Measurements from ENCODE around the gene ACSBG1. TPM values are rescaled to one million over a fixed set of nuclear protein-coding genes. Genes with fewer than 3 reads are reported as not detected.
"Not testable (repeated sequence)": the region's sequence is repeated elsewhere in the genome, so short reads cannot be mapped to it uniquely, and the experiment has no call there.

Gene ACSBG1
- total and polyA plus RNA-seq, 4 experiments from 2014 or later: not detected

DNA sequence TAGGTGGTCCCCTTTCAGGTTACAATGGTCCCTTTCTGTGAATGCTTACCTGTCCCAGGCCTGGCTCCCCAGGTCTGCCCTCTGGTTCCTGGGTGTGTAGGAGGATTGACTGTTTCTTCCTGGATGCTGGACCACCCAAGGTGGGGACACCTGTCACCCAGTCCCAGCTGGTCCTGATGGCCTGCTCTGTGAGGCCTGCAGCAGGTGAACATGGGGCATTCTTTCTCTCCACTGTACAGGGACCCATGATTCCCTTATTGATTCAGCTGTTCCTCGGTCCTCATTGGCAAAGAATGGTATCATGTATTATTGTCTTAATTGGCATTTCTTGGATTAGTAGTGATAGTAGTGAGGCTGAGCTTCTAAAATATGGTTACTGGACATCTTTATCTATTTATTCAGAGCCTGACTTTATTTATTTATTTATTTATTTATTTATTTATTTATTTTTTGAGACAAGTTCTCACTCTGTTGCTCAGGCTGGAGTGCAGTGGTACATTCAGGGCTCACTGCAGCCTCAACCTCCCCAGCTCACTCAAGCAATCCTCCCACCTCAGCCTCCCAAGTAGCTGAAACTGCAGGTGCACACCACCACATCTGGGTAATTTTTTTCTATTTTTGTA lies 21.2 kb upstream of the ACSBG1 start:
- H3K4me3 Mint-ChIP-seq: no peak overlapping the region
- Histone ChIP-seq H3K36me3 (ENCODE audit: insufficient read depth, low read length) (no peaks in the 10 kb centered on the region), H3K9me3 (ENCODE audit: control insufficient read depth in 1 of 2, low read length in 2 of 2) (no peaks in the 10 kb centered on the region), H3K27me3 (ENCODE audit: insufficient read depth, low read length) (no peaks in the 10 kb centered on the region), H3K27ac (ENCODE audit: low read depth, low read length) (no peak overlapping the region), H3K4me3 (ENCODE audit: low read length in 2 of 2) (no peak overlapping the region), H3K4me1 (ENCODE audit: insufficient read depth, low read length) (no peaks in the 10 kb centered on the region)
- H3K36me3 Mint-ChIP-seq: no peaks in the 10 kb centered on the region
- no peak overlapping the region for H3K27ac Mint-ChIP-seq
- no peak for DNase-seq
- H3K27me3 Mint-ChIP-seq: peaks cover 2 to 4% of the 10 kb centered on the region in 2 donors
- ChIA-PET CTCF (ENCODE audit: partially characterized antibody) (no interaction called here), POLR2A (ENCODE audit: partially characterized antibody) (no interaction called here)
- peaks cover 0 to 3% (median 0%) of the 10 kb centered on the region in 4 donors for H3K4me1 Mint-ChIP-seq
- intact Hi-C loops (cut with micrococcal nuclease): no loop called here
- H3K9me3 Mint-ChIP-seq: no peaks in the 10 kb centered on the region

DNA sequence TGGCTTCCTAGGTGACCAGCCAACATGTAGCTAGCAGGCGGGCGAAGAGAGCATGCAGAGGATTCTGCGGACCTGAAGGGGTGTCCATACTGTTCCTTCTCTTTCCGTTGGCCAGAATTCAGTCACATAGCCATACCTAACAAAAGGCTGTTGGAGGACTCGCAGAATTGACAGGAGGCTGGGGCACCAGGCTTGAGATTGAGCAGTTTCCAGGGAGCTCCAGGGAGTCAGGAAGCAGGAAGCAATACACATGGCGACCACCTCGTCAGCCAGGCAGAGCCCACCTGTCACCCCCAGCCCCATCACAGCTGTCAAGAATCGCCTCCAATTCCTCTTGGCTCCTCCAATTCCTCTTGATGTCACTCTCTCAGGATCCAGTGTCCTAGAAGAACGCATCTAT lies 16.8 kb upstream of the ACSBG1 start:
- no peak overlapping the region for H3K27ac Mint-ChIP-seq
- no peaks in the 10 kb centered on the region for H3K36me3 ChIP-seq (ENCODE audit: insufficient read depth, low read length)
- no peaks in the 10 kb centered on the region for H3K9me3 ChIP-seq (ENCODE audit: control insufficient read depth in 1 of 2, low read length in 2 of 2)
- no peak overlapping the region for H3K4me3 ChIP-seq (ENCODE audit: low read length in 2 of 2)
- H3K9me3 Mint-ChIP-seq: no peaks in the 10 kb centered on the region
- ChIA-PET CTCF (ENCODE audit: partially characterized antibody) (interaction anchor here (0.8 to 1.2 kb wide), 2 partner anchors 10 to 11 kb away, joined by 3 read pairs; no protein-coding TSS in a partner anchor), POLR2A (ENCODE audit: partially characterized antibody) (no interaction called here)
- peaks cover 0 to 3% (median 0%) of the 10 kb centered on the region in 4 donors for H3K4me1 Mint-ChIP-seq
- intact Hi-C loops (cut with micrococcal nuclease): no loop called here
- no peaks in the 10 kb centered on the region for H3K27me3 ChIP-seq (ENCODE audit: insufficient read depth, low read length)
- no peak overlapping the region for H3K4me3 Mint-ChIP-seq
- H3K36me3 Mint-ChIP-seq: no peaks in the 10 kb centered on the region
- peaks cover 2 to 4% of the 10 kb centered on the region in 2 donors for H3K27me3 Mint-ChIP-seq
- no peak overlapping the region for H3K27ac ChIP-seq (ENCODE audit: low read depth, low read length)
- H3K4me1 ChIP-seq (ENCODE audit: insufficient read depth, low read length): no peaks in the 10 kb centered on the region
- DNase-seq: no peak

DNA sequence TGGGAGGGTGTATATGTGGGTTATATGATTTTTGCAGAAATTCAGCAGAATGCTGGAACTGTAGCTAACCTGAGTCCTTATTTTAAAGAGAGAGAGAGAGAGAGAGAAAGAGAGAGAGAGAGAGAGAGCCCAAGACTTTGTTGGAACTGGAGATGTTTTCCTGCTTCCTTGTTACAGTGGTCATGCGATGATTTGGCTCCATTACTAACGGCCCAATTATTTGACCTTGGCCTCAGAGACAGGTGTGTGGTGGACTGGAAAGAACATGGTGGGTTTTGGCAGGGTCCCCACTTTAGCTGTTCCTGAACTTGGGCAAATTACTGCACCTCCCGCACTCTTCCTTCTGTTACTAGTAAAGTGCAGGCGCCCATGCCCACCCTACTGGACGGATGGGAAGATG lies 14.8 kb upstream of the ACSBG1 start:
- H3K4me1 Mint-ChIP-seq: peaks cover 0 to 3% (median 0%) of the 10 kb centered on the region in 4 donors
- CTCF ChIA-PET (ENCODE audit: partially characterized antibody): no interaction called here

DNA sequence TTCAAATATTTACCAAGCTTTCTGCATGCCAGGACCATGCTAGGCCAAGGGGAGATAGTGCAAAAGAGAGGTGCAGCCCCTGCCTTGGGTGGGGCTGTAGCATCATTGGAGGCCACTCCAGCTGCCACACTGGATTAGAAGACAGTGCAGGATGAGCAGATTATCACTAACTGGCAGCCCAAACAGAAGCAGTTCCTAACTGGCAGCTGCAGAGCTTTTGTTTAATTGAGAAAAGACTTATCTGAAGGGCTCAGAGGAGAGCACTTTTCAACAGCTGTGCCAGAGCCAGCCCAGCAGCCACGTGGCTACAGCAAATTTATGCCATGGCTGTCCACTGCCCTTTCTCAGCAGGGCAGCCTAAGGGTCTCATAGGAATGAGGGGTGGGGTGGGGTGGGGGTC lies 13.5 kb upstream of the ACSBG1 start:
- H3K36me3 Mint-ChIP-seq: no peaks in the 10 kb centered on the region
- H3K36me3 ChIP-seq (ENCODE audit: insufficient read depth, low read length): no peaks in the 10 kb centered on the region
- H3K9me3 Mint-ChIP-seq: no peaks in the 10 kb centered on the region
- no peaks in the 10 kb centered on the region for H3K27me3 ChIP-seq (ENCODE audit: insufficient read depth, low read length)
- H3K27me3 Mint-ChIP-seq: peaks cover 2 to 4% of the 10 kb centered on the region in 2 donors
- DNase-seq: no peak
- peaks cover 0 to 3% (median 0%) of the 10 kb centered on the region in 4 donors for H3K4me1 Mint-ChIP-seq
- ChIA-PET CTCF (ENCODE audit: partially characterized antibody) (interaction anchor here (0.7 kb wide), 1 partner anchor 9 kb away, joined by 3 read pairs; no protein-coding TSS in a partner anchor), POLR2A (ENCODE audit: partially characterized antibody) (no interaction called here)
- H3K4me3 Mint-ChIP-seq: no peak overlapping the region
- H3K4me1 ChIP-seq (ENCODE audit: insufficient read depth, low read length): no peaks in the 10 kb centered on the region
- no peak overlapping the region for H3K27ac Mint-ChIP-seq
- no peak overlapping the region for H3K27ac ChIP-seq (ENCODE audit: low read depth, low read length)
- intact Hi-C loops (cut with micrococcal nuclease): no loop called here
- H3K4me3 ChIP-seq (ENCODE audit: low read length in 2 of 2): no peak overlapping the region
- no peaks in the 10 kb centered on the region for H3K9me3 ChIP-seq (ENCODE audit: control insufficient read depth in 1 of 2, low read length in 2 of 2)

More for the DNA sequence above, 14.8 kb upstream of the ACSBG1 start:
- no peaks in the 10 kb centered on the region for H3K36me3 Mint-ChIP-seq
- Histone ChIP-seq H3K4me3 (ENCODE audit: low read length in 2 of 2) (no peak overlapping the region), H3K27ac (ENCODE audit: low read depth, low read length) (no peak overlapping the region), H3K27me3 (ENCODE audit: insufficient read depth, low read length) (no peaks in the 10 kb centered on the region), H3K36me3 (ENCODE audit: insufficient read depth, low read length) (no peaks in the 10 kb centered on the region), H3K9me3 (ENCODE audit: control insufficient read depth in 1 of 2, low read length in 2 of 2) (no peaks in the 10 kb centered on the region), H3K4me1 (ENCODE audit: insufficient read depth, low read length) (no peaks in the 10 kb centered on the region)
- DNase-seq: no peak
- no peak overlapping the region for H3K4me3 Mint-ChIP-seq
- no peaks in the 10 kb centered on the region for H3K9me3 Mint-ChIP-seq
- POLR2A ChIA-PET (ENCODE audit: partially characterized antibody): no interaction called here
- H3K27ac Mint-ChIP-seq: peak overlapping the region in 1 of 7 donors; percentile 14
- intact Hi-C loops (cut with micrococcal nuclease): no loop called here
- peaks cover 2 to 4% of the 10 kb centered on the region in 2 donors for H3K27me3 Mint-ChIP-seq

DNA sequence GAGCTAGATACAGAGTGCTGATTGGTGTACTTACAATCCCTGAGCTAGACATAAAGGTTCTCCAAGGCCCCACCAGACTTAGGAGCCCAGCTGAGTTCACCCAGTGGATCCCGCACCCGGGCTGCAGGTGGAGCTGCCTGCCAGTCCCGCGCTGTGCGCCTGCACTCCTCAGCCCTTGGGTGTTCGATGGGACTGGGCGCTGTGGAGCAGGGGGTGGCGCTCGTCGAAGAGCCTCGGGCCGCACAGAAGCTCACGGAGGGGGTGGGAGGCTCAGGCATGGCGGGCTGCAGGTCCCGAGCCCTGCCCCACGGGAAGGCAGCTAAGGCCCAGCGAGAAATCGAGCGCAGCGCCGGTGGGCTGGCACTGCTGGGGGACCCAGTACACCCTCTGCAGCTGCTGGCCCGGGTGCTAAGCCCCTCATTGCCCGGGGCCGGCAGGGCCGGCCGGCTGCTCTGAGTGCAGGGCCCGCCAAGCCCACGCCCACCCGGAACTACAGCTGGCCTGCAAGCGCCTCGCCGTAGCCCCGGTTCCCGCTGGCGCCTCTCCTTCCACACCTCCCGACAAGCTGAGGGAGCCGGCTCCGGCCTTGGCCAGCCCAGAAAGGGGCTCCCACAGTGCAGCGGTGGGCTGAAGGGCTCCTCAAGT lies 11.7 kb upstream of the ACSBG1 start:
- H3K36me3 ChIP-seq (ENCODE audit: insufficient read depth, low read length); H3K27me3 Mint-ChIP-seq; H3K4me1 Mint-ChIP-seq; H3K27ac Mint-ChIP-seq; H3K4me3 ChIP-seq (ENCODE audit: low read length in 2 of 2); H3K36me3 Mint-ChIP-seq; H3K9me3 ChIP-seq (ENCODE audit: control insufficient read depth in 1 of 2, low read length in 2 of 2); DNase-seq; H3K4me1 ChIP-seq (ENCODE audit: insufficient read depth, low read length); POLR2A ChIA-PET (ENCODE audit: partially characterized antibody); H3K27ac ChIP-seq (ENCODE audit: low read depth, low read length); H3K4me3 Mint-ChIP-seq; H3K9me3 Mint-ChIP-seq; H3K27me3 ChIP-seq (ENCODE audit: insufficient read depth, low read length); CTCF ChIA-PET (ENCODE audit: partially characterized antibody); intact Hi-C loops (cut with micrococcal nuclease): not testable (repeated sequence)

DNA sequence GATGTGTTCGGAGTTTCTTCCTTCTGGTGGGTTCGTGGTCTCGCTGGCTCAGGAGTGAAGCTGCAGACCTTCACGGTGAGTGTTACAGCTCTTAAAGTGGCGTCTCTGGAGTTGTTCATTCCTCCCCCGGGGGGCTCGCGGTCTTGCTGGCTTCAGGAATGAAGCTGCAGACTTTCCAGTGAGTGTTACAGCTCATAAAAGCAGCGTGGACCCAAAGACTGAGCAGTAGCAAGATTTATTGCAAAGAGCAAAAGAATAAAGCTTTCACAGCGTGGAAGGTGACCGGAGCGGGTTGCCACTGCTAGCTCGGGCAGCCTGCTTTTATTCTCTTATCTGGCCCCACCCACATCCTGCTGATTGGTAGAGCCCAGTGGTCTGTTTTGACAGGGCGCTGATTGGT lies 11.0 kb upstream of the ACSBG1 start:
- H3K4me3 ChIP-seq (ENCODE audit: low read length in 2 of 2); H3K4me1 Mint-ChIP-seq; H3K9me3 Mint-ChIP-seq; H3K4me1 ChIP-seq (ENCODE audit: insufficient read depth, low read length); H3K36me3 ChIP-seq (ENCODE audit: insufficient read depth, low read length); H3K36me3 Mint-ChIP-seq; CTCF ChIA-PET (ENCODE audit: partially characterized antibody); DNase-seq; H3K27me3 ChIP-seq (ENCODE audit: insufficient read depth, low read length); H3K4me3 Mint-ChIP-seq; POLR2A ChIA-PET (ENCODE audit: partially characterized antibody); H3K9me3 ChIP-seq (ENCODE audit: control insufficient read depth in 1 of 2, low read length in 2 of 2); H3K27me3 Mint-ChIP-seq; H3K27ac Mint-ChIP-seq; H3K27ac ChIP-seq (ENCODE audit: low read depth, low read length); intact Hi-C loops (cut with micrococcal nuclease): not testable (repeated sequence)

GRCh38 chr15:78244893-78245292 lies 10.5 kb upstream of the ACSBG1 start:
- intact Hi-C loops (cut with micrococcal nuclease): no loop called here
- Histone ChIP-seq H3K4me3 (ENCODE audit: low read length in 2 of 2) (no peak overlapping the region), H3K27me3 (ENCODE audit: insufficient read depth, low read length) (no peaks in the 10 kb centered on the region), H3K4me1 (ENCODE audit: insufficient read depth, low read length) (no peaks in the 10 kb centered on the region), H3K36me3 (ENCODE audit: insufficient read depth, low read length) (no peaks in the 10 kb centered on the region), H3K27ac (ENCODE audit: low read depth, low read length) (no peak overlapping the region), H3K9me3 (ENCODE audit: control insufficient read depth in 1 of 2, low read length in 2 of 2) (no peaks in the 10 kb centered on the region)
- H3K9me3 Mint-ChIP-seq: no peaks in the 10 kb centered on the region
- no peak overlapping the region for H3K4me3 Mint-ChIP-seq
- H3K4me1 Mint-ChIP-seq: peaks cover 0 to 2% (median 0%) of the 10 kb centered on the region in 4 donors
- no peaks in the 10 kb centered on the region for H3K36me3 Mint-ChIP-seq
- ChIA-PET POLR2A (ENCODE audit: partially characterized antibody) (no interaction called here), CTCF (ENCODE audit: partially characterized antibody) (interaction anchor here (1.3 kb wide), 1 partner anchor 137 kb away, joined by 3 read pairs; no protein-coding TSS in a partner anchor)
- no peak for DNase-seq
- no peak overlapping the region for H3K27ac Mint-ChIP-seq
- H3K27me3 Mint-ChIP-seq: no peaks in the 10 kb centered on the region
